K562 (cell line): ENCODE measurements around the gene GNPAT. TPM values are rescaled to one million over a fixed set of nuclear protein-coding genes. Genes with fewer than 3 reads are reported as not detected.

Source experiments
- BCL6 ChIP-seq: fragments of 250-450 bp; sonication (Bioruptor Pico); IDR thresholded peaks from 2 replicates; pipeline ENCODE4 v1.4.0; 2020
- CTBP1 ChIP-seq: fragments of 450-650 bp; IDR thresholded peaks from 2 replicates; pipeline ENCODE4 v1.6.1; 2016; ENCODE audit warnings: borderline replicate concordance
- ETV6 ChIP-seq, 3 experiments: fragments of 150-350 bp in 1 of 3; sonication (generic) in 1 of 3; formaldehyde crosslinking in 1 of 3; IDR thresholded peaks; 2 replicates each; pipeline versions ENCODE4 v1.6.1 to v1.8.0; 2014 to 2022; ENCODE audit warnings: borderline replicate concordance in 2 of 3, low read depth in 2 of 3, antibody characterized with exemption in 1 of 3, low read length in 1 of 3, mild to moderate bottlenecking in 1 of 3, missing genetic modification reagents in 1 of 3
- HDAC1 ChIP-seq, 2 experiments: fragments of 450-650 bp; IDR thresholded peaks; 2 replicates each; pipeline ENCODE4 v1.6.1; 2016 to 2017; ENCODE audit warnings: inconsistent platforms in 1 of 2, mild to moderate bottlenecking in 1 of 2, moderate library complexity in 1 of 2
- HEY1 ChIP-seq: fragments of 250-450 bp; sonication (Bioruptor Pico); IDR thresholded peaks from 2 replicates; pipeline ENCODE4 v1.5.0; 2020; ENCODE audit warnings: mild to moderate bottlenecking, moderate library complexity, borderline replicate concordance
- HMGN3 ChIP-seq: IDR thresholded peaks from 2 replicates; pipeline ENCODE4 v1.6.1; 2011; ENCODE audit warnings: borderline replicate concordance, low read depth, mild to moderate bottlenecking, mixed read lengths, low read length; ENCODE audit not compliant: insufficient read length; ENCODE audit errors: extremely low read depth
- MTA3 ChIP-seq: fragments of 450-650 bp; formaldehyde crosslinking; IDR thresholded peaks from 2 replicates; pipeline ENCODE4 v1.6.1; 2017; ENCODE audit warnings: mild to moderate bottlenecking, borderline replicate concordance
- NFE2 ChIP-seq: IDR thresholded peaks from 2 replicates; pipeline ENCODE4 v1.6.1; 2014; ENCODE audit warnings: antibody characterized with exemption, low read depth
- NFIC ChIP-seq: fragments of 450-650 bp; IDR thresholded peaks from 2 replicates; pipeline ENCODE4 v1.6.1; 2017; ENCODE audit warnings: mild to moderate bottlenecking, inconsistent platforms
- TBP ChIP-seq: optimal IDR thresholded peaks from 2 replicates; pipeline ENCODE3; 2011; ENCODE audit warnings: low read depth, low read length, improper control_type of control experiment
- ZBTB2 ChIP-seq: fragments of 450-650 bp; IDR thresholded peaks from 2 replicates; pipeline ENCODE4 v1.6.1; 2016; ENCODE audit warnings: antibody characterized with exemption
- ZNF277 ChIP-seq: fragments of 250-450 bp; sonication (Bioruptor Pico); IDR thresholded peaks from 2 replicates; pipeline ENCODE4 v1.8.0; 2022; ENCODE audit warnings: inconsistent platforms, mild to moderate bottlenecking, moderate library complexity, borderline replicate concordance
- ZNF408 ChIP-seq: fragments of 250-450 bp; sonication (Bioruptor Pico); IDR thresholded peaks from 2 replicates; pipeline ENCODE4 v1.4.0; 2020; ENCODE audit warnings: low read depth, mild to moderate bottlenecking, moderate library complexity
- ZNF76 ChIP-seq: fragments of 250-450 bp; sonication (Bioruptor Pico); IDR thresholded peaks from 2 replicates; pipeline ENCODE4 v1.4.0; 2020; ENCODE audit warnings: mild to moderate bottlenecking, moderate library complexity, borderline replicate concordance
- ZZZ3 ChIP-seq: fragments of 450-650 bp; IDR thresholded peaks from 2 replicates; pipeline ENCODE4 v1.6.1; 2016; ENCODE audit warnings: antibody characterized with exemption, mild to moderate bottlenecking, moderate library complexity
- polyA plus RNA-seq, 8 experiments: library from polyadenylated mRNA; depleted of rRNA in 4 of 8; stranded (reverse) in 5 of 8; unstranded in 3 of 8; fragments of >200 nt; fragmentation: Nextera tagmentation in 2 of 8; fragmentation: Illumina TruSeq in 1 of 8; extraction: Ambion mirVana in 2 of 8; extraction: Trizol in 1 of 8; gene quantifications; 2 replicates each; pipeline versions ENCODE4 v1.2.1 to v1.2.3, GENCODE V29; 2011 to 2014; ENCODE audit warnings: inconsistent platforms in 1 of 8, missing spikeins in 1 of 8
- total RNA-seq, 7 experiments: library from RNA; depleted of rRNA in 6 of 7; stranded (reverse); fragments of >200 nt in 6 of 7; fragmentation: Illumina TruSeq in 2 of 7; extraction: Trizol in 2 of 7; gene quantifications; 2 replicates each; pipeline versions ENCODE4 v1.2.1 to v1.2.3, GENCODE V29; 2011 to 2021; ENCODE audit warnings: low replicate concordance in 1 of 7
- TF ChIP-seq, protein P1 (sequence below): fragments of 200-800 bp; sonication (Bioruptor generic); IDR thresholded peaks from 2 replicates; pipeline ENCODE4 v1.6.1; 2017; ENCODE audit warnings: missing genetic modification characterization, missing compliant biosample characterization
- TF ChIP-seq, protein P2 (sequence below): fragments of 450-650 bp; formaldehyde crosslinking; IDR thresholded peaks from 2 replicates; pipeline ENCODE4 v1.4.0; 2020; ENCODE audit warnings: mild to moderate bottlenecking

Gene GNPAT
- total and polyA plus RNA-seq, 9 of the 15 experiments (the other 6 are each of a cell fraction or from before 2014, with no cell fraction given): 32.1 to 68.8 (median 50.7) TPM

DNA sequence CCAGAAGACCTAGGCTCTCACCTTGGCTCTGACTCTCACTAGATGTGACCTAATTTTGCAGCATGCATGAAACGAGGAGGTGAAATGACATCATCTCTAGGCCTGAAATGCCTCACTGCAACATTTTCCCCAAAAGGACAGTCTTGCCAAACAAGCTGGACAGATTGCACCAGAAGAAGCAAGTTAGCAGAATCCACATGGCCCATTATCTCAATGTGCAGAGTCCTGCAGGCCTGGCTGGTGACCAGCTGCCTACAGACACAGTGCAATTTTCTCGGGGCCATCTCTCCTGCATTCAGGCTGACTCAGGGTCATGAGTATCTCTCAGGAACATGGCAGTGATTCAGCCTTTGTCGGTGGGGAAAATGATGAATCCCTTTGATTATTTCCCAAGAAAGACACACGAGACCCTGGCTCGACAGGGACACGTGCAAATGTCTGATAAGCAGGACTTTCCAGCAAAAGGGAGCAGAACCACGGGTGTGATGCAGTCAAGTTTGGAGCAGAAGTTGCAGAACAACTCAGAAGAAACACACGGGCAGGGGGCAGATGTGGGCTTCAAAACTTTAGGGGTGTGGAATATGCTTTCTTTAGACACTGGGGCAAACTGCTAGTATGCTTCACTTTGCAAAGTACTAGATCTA lies 40.5 kb upstream of the GNPAT start (continued):
- TF ChIP-seq, protein P1, sequence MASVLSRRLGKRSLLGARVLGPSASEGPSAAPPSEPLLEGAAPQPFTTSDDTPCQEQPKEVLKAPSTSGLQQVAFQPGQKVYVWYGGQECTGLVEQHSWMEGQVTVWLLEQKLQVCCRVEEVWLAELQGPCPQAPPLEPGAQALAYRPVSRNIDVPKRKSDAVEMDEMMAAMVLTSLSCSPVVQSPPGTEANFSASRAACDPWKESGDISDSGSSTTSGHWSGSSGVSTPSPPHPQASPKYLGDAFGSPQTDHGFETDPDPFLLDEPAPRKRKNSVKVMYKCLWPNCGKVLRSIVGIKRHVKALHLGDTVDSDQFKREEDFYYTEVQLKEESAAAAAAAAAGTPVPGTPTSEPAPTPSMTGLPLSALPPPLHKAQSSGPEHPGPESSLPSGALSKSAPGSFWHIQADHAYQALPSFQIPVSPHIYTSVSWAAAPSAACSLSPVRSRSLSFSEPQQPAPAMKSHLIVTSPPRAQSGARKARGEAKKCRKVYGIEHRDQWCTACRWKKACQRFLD (CRISPR knock-in tag): peak; percentile 95
- TF ChIP-seq CTBP1: peak; percentile 93
- TF ChIP-seq NFE2: peak; percentile 86
- peak; percentile 90; the same call in 1 of the 2 replicates for TF ChIP-seq MTA3
- TF ChIP-seq ZNF408 (CRISPR knock-in tag): no peak
- peak; percentile 93 for TF ChIP-seq NFIC
- TF ChIP-seq HEY1 (CRISPR knock-in tag): peak; percentile 52; the same call in 1 of the 2 replicates
- TF ChIP-seq HDAC1 (IDR thresholded peaks at IDR 0.05): peak in 1 of 2 experiments; percentile 93; a peak in 2 of 4 replicates
- TF ChIP-seq ETV6 (IDR thresholded peaks at IDR 0.05; ENCODE audit: borderline replicate concordance in 1 of 2, low read depth in 2 of 2, low read length in 1 of 2): no peak
- no peak for TF ChIP-seq ETV6 (CRISPR knock-in tag; IDR thresholded peaks at IDR 0.05; ENCODE audit: borderline replicate concordance)
- no peak for TF ChIP-seq ZNF277 (CRISPR knock-in tag)
- TF ChIP-seq ZZZ3: 0 out of 2 replicates have a peak, but pooled peaks have one; percentile 46
- TF ChIP-seq BCL6: peak; percentile 72; the same call in 1 of the 2 replicates
- 0 out of 2 replicates have a peak, but pooled peaks have one; percentile 38 for TF ChIP-seq ZBTB2
- TF ChIP-seq, protein P2, sequence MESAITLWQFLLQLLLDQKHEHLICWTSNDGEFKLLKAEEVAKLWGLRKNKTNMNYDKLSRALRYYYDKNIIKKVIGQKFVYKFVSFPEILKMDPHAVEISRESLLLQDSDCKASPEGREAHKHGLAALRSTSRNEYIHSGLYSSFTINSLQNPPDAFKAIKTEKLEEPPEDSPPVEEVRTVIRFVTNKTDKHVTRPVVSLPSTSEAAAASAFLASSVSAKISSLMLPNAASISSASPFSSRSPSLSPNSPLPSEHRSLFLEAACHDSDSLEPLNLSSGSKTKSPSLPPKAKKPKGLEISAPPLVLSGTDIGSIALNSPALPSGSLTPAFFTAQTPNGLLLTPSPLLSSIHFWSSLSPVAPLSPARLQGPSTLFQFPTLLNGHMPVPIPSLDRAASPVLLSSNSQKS (CRISPR knock-in tag): no peak
- TF ChIP-seq HMGN3: peak; percentile 27
- no peak for TF ChIP-seq TBP
- TF ChIP-seq ZNF76: peak; percentile 91; the same call in 1 of the 2 replicates
